ENCODE data around the gene POU6F2.

Gene POU6F2

GRCh38 chr7:39044489-39044888 is 66.8 kb downstream of the POU6F2 start (continued):
- TF ChIP-seq KLF17 (tag by site-specific recombination; IDR thresholded peaks at IDR 0.05) (no peak), ZNF175 (tag by site-specific recombination; IDR thresholded peaks at IDR 0.05) (no peak), ZNF560 (tag by site-specific recombination; IDR thresholded peaks at IDR 0.05; ENCODE audit: borderline replicate concordance) (no peak), PRDM10 (tag by site-specific recombination; IDR thresholded peaks at IDR 0.05) (no peak), ZNF280D (tag by site-specific recombination; IDR thresholded peaks at IDR 0.05) (no peak), ZNF398 (tag by site-specific recombination; IDR thresholded peaks at IDR 0.05) (no peak), SP7 (tag by site-specific recombination; IDR thresholded peaks at IDR 0.05) (no peak), SCRT1 (tag by site-specific recombination; IDR thresholded peaks at IDR 0.05; ENCODE audit: borderline replicate concordance) (no peak), ZNF791 (tag by site-specific recombination; IDR thresholded peaks at IDR 0.05) (no peak), ZNF19 (tag by site-specific recombination; IDR thresholded peaks at IDR 0.05; ENCODE audit: low read depth) (no peak)

- POLR2A ChIA-PET, result no interaction called here
- TF ChIP-seq ELK4 (IDR thresholded peaks at IDR 0.05; ENCODE audit: borderline replicate concordance, low read depth, low read length), result no peak
- TF ChIP-seq ZNF398 (tag by site-specific recombination; IDR thresholded peaks at IDR 0.05), result no peak
- no peak for TF ChIP-seq ZNF624 (tag by site-specific recombination; IDR thresholded peaks at IDR 0.05)
- TF ChIP-seq ZNF791 (tag by site-specific recombination; IDR thresholded peaks at IDR 0.05), result no peak
- no peak for TF ChIP-seq ZNF677 (tag by site-specific recombination; IDR thresholded peaks at IDR 0.05)
- CTCF ChIA-PET, result interaction anchor here (0.7 kb wide), 1 partner anchor 337 kb away, joined by 3 read pairs; no protein-coding TSS in a partner anchor
Measured at GRCh38 chr7:39045231-39045630, 67.5 kb downstream of the POU6F2 start.

More at GRCh38 chr7:39045231-39045630, 67.5 kb downstream of the POU6F2 start:
- Histone ChIP-seq H3K4me1 (ENCODE audit: control insufficient read depth, insufficient read depth, low read length) (no peaks in the 10 kb centered on the region), H3K4me3 (ENCODE audit: low read depth, low read length) (no peak overlapping the region), H3K9me3 (ENCODE audit: control insufficient read depth, insufficient read depth, low read depth, low read length) (no peaks in the 10 kb centered on the region), H3K27ac (ENCODE audit: extremely low read depth, low read depth, low read length) (no peak overlapping the region), H3K36me3 (ENCODE audit: control insufficient read depth in 2 of 2, insufficient read depth in 1 of 2, low read length in 2 of 2) (no peaks in the 10 kb centered on the region)

Data from HEK293 (cell line).